Panc1 (cell line): ENCODE measurements around the gene SPART.

ENCODE experiments used
- POLR2AphosphoS5 ChIP-seq: IDR thresholded peaks from 2 replicates; pipeline ENCODE4 v1.6.1; 2012; ENCODE audit warnings: mild to moderate bottlenecking, low read depth, low read length, moderate library complexity
- TCF7L2 ChIP-seq: IDR thresholded peaks from 2 replicates; pipeline ENCODE4 v1.6.1; 2011; ENCODE audit warnings: mild to moderate bottlenecking, low read depth, low read length, inconsistent platforms
- TF ChIP-seq, protein P1 (sequence below): fragments of 450-650 bp; IDR thresholded peaks from 2 replicates; pipeline ENCODE4 v1.5.1; 2017; ENCODE audit warnings: mild to moderate bottlenecking

GRCh38 chr13:36258831-36259230 lies 87.4 kb downstream of the SPART start:
- no peak for TF ChIP-seq TCF7L2
- TF ChIP-seq, protein P1, sequence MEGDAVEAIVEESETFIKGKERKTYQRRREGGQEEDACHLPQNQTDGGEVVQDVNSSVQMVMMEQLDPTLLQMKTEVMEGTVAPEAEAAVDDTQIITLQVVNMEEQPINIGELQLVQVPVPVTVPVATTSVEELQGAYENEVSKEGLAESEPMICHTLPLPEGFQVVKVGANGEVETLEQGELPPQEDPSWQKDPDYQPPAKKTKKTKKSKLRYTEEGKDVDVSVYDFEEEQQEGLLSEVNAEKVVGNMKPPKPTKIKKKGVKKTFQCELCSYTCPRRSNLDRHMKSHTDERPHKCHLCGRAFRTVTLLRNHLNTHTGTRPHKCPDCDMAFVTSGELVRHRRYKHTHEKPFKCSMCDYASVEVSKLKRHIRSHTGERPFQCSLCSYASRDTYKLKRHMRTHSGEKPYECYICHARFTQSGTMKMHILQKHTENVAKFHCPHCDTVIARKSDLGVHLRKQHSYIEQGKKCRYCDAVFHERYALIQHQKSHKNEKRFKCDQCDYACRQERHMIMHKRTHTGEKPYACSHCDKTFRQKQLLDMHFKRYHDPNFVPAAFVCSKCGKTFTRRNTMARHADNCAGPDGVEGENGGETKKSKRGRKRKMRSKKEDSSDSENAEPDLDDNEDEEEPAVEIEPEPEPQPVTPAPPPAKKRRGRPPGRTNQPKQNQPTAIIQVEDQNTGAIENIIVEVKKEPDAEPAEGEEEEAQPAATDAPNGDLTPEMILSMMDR, result no peak
- TF ChIP-seq POLR2AphosphoS5, result no peak
